HEK293 (cell line): Measurements from ENCODE around the gene CCNB1IP1.

Source experiments
- PATZ1 ChIP-seq: fragments of 450-650 bp; formaldehyde crosslinking; IDR thresholded peaks from 2 replicates; pipeline ENCODE4 v1.5.1; 2016; ENCODE audit warnings: missing biosample characterization, missing genetic modification characterization
- ZBTB49 ChIP-seq: fragments of 450-650 bp; formaldehyde crosslinking; IDR thresholded peaks from 2 replicates; pipeline ENCODE4 v1.5.1; 2016; ENCODE audit warnings: missing biosample characterization, missing genetic modification characterization, low read depth
- ZNF223 ChIP-seq: fragments of 450-650 bp; formaldehyde crosslinking; IDR thresholded peaks from 2 replicates; pipeline ENCODE4 v1.5.1; 2016; ENCODE audit warnings: missing biosample characterization, missing genetic modification characterization
- TF ChIP-seq, protein P1 (sequence below): fragments of 450-650 bp; formaldehyde crosslinking; IDR thresholded peaks from 2 replicates; pipeline ENCODE4 v1.5.1; 2016; ENCODE audit warnings: missing biosample characterization, missing genetic modification characterization
- TF ChIP-seq, protein P2 (sequence below): IDR thresholded peaks from 2 replicates; pipeline ENCODE4 v1.6.1; 2011; ENCODE audit warnings: mild to moderate bottlenecking, low read depth, low read length, borderline replicate concordance

GRCh38 chr14:20375471-20375870 is 42.4 kb upstream of the CCNB1IP1 start:
- TF ChIP-seq, protein P1, sequence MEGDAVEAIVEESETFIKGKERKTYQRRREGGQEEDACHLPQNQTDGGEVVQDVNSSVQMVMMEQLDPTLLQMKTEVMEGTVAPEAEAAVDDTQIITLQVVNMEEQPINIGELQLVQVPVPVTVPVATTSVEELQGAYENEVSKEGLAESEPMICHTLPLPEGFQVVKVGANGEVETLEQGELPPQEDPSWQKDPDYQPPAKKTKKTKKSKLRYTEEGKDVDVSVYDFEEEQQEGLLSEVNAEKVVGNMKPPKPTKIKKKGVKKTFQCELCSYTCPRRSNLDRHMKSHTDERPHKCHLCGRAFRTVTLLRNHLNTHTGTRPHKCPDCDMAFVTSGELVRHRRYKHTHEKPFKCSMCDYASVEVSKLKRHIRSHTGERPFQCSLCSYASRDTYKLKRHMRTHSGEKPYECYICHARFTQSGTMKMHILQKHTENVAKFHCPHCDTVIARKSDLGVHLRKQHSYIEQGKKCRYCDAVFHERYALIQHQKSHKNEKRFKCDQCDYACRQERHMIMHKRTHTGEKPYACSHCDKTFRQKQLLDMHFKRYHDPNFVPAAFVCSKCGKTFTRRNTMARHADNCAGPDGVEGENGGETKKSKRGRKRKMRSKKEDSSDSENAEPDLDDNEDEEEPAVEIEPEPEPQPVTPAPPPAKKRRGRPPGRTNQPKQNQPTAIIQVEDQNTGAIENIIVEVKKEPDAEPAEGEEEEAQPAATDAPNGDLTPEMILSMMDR (tag by site-specific recombination), result no peak
- TF ChIP-seq ZBTB49 (tag by site-specific recombination) (no peak), PATZ1 (tag by site-specific recombination) (no peak), ZNF223 (tag by site-specific recombination) (no peak)
- TF ChIP-seq, protein P2, sequence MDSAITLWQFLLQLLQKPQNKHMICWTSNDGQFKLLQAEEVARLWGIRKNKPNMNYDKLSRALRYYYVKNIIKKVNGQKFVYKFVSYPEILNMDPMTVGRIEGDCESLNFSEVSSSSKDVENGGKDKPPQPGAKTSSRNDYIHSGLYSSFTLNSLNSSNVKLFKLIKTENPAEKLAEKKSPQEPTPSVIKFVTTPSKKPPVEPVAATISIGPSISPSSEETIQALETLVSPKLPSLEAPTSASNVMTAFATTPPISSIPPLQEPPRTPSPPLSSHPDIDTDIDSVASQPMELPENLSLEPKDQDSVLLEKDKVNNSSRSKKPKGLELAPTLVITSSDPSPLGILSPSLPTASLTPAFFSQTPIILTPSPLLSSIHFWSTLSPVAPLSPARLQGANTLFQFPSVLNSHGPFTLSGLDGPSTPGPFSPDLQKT, result no peak
